Erythroblast (primary cell): ENCODE data around the gene TCF7.

Experiments
- GATA1 ChIP-seq: IDR thresholded peaks from 2 replicates; pipeline ENCODE4 v1.6.1; 2011; ENCODE audit warnings: low read depth, mild to moderate bottlenecking, control low read depth, low read length, moderate library complexity
- POLR2A ChIP-seq: IDR thresholded peaks from 2 replicates; pipeline ENCODE4 v1.6.1; 2011; ENCODE audit warnings: mild to moderate bottlenecking, low read length

DNA sequence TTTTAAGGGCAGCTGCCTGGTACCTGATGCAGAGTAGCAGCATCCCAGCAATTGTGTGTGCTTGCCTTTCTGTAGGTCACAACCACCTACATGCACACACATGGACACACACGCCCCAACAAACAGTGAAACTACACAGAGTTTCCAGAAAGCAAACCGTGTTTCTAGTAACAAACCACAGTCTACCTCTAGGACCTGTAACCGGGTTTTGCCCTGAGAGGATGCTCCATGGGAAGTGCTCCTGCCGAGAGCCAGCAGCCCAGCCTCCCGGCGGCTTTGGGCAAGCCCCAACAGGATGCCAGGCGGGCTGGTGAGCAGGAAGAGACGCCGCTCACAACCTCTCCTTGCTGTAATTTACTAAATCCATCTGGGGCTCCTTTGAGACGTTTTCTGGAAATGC lies 4.1 kb upstream of the TCF7 start:
- no peak for TF ChIP-seq POLR2A
- no peak for TF ChIP-seq GATA1
